Endothelial cell (in vitro differentiated cells): ENCODE data around the gene MBTPS1. TPM values are rescaled to one million over a fixed set of nuclear protein-coding genes. Genes with fewer than 3 reads are reported as not detected.
A peak's percentile ranks its signal among the peaks of the same experiment; 100 is the strongest.

Experiments
- DNase-seq: peaks from one replicate; pipeline ENCODE4 v3.0.0; 2021; ENCODE audit warnings: low spot score
- H3K27ac Mint-ChIP-seq: one replicate; pipeline ENCODE4 v1.8.0; 2021; ENCODE audit warnings: mixed read lengths, inconsistent platforms; ENCODE audit not compliant: unreplicated experiment
- H3K27me3 Mint-ChIP-seq: one replicate; pipeline ENCODE4 v1.8.0; 2021; ENCODE audit warnings: mild to moderate bottlenecking, moderate library complexity, mixed read lengths, inconsistent platforms; ENCODE audit not compliant: unreplicated experiment
- H3K36me3 Mint-ChIP-seq: one replicate; pipeline ENCODE4 v1.8.0; 2021; ENCODE audit warnings: mild to moderate bottlenecking, low read depth, mixed read lengths, inconsistent platforms; ENCODE audit not compliant: unreplicated experiment
- H3K4me1 Mint-ChIP-seq: one replicate; pipeline ENCODE4 v1.8.0; 2021; ENCODE audit warnings: mild to moderate bottlenecking, mixed read lengths, inconsistent platforms; ENCODE audit not compliant: unreplicated experiment
- H3K4me3 Mint-ChIP-seq: one replicate; pipeline ENCODE4 v1.8.0; 2021; ENCODE audit warnings: mild to moderate bottlenecking, mixed read lengths, inconsistent platforms; ENCODE audit not compliant: unreplicated experiment
- H3K9me3 Mint-ChIP-seq: one replicate; pipeline ENCODE4 v1.8.0; 2021; ENCODE audit warnings: mixed read lengths, inconsistent platforms; ENCODE audit not compliant: unreplicated experiment
- CTCF ChIP-seq: fragments of 200-600 bp; sonication (generic); IDR thresholded peaks from one replicate; pipeline ENCODE4 v1.5.0; 2021; ENCODE audit warnings: antibody characterized with exemption; ENCODE audit not compliant: unreplicated experiment
- total RNA-seq: library from RNA; stranded (reverse); fragmentation: NEBNext Ultra II Directional; extraction: Animal tissue kit (Norgen Biotek cat#: 25700); gene quantifications from one replicate; pipeline ENCODE4 v1.2.1, GENCODE V29; 2021; ENCODE audit not compliant: unreplicated experiment

Gene MBTPS1
- total RNA-seq, 1 donor from 2014 or later = 79.7 TPM

- Mint-ChIP-seq H3K36me3 (peaks cover 42% of the 10 kb centered on the region), H3K27me3 (peaks cover 3% of the 10 kb centered on the region), H3K4me3 (no peak overlapping the region), H3K9me3 (no peaks in the 10 kb centered on the region), H3K27ac (no peak overlapping the region), H3K4me1 (no peaks in the 10 kb centered on the region)
- TF ChIP-seq CTCF = no peak
- DNase-seq = no peak
These were observed 22.9 kb downstream of the MBTPS1 start for GRCh38 chr16:84093879-84094270.

GRCh38 chr16:84093120-84093878 lies 23.4 kb downstream of the MBTPS1 start:
- H3K4me3 Mint-ChIP-seq = no peak overlapping the region
- H3K4me1 Mint-ChIP-seq = no peaks in the 10 kb centered on the region
- peaks cover 5% of the 10 kb centered on the region for H3K27me3 Mint-ChIP-seq
- no peak for TF ChIP-seq CTCF
- no peaks in the 10 kb centered on the region for H3K9me3 Mint-ChIP-seq
- DNase-seq = no peak
- H3K27ac Mint-ChIP-seq = no peak overlapping the region
- peaks cover 40% of the 10 kb centered on the region for H3K36me3 Mint-ChIP-seq

GRCh38 chr16:84091460-84091859 lies 25.3 kb downstream of the MBTPS1 start:
- Mint-ChIP-seq H3K27me3 (peaks cover 5% of the 10 kb centered on the region), H3K27ac (no peak overlapping the region), H3K9me3 (no peaks in the 10 kb centered on the region), H3K4me3 (peak overlapping the region; percentile 4), H3K4me1 (no peaks in the 10 kb centered on the region), H3K36me3 (peaks cover 45% of the 10 kb centered on the region)
- TF ChIP-seq CTCF = no peak
- DNase-seq = no peak

- no peak overlapping the region for H3K4me3 Mint-ChIP-seq
- no peak for TF ChIP-seq CTCF
- DNase-seq = no peak
- no peak overlapping the region for H3K27ac Mint-ChIP-seq
- no peaks in the 10 kb centered on the region for H3K4me1 Mint-ChIP-seq
- H3K9me3 Mint-ChIP-seq = no peaks in the 10 kb centered on the region
- H3K36me3 Mint-ChIP-seq = peaks cover 44% of the 10 kb centered on the region
- H3K27me3 Mint-ChIP-seq = peaks cover 4% of the 10 kb centered on the region
These were observed 26.5 kb downstream of the MBTPS1 start for GRCh38 chr16:84090211-84090610.

- Mint-ChIP-seq H3K4me1 (no peaks in the 10 kb centered on the region), H3K4me3 (peak overlapping the region; percentile 10), H3K36me3 (peaks cover 40% of the 10 kb centered on the region), H3K27me3 (peaks cover 4% of the 10 kb centered on the region), H3K27ac (no peak overlapping the region), H3K9me3 (no peaks in the 10 kb centered on the region)
- no peak for TF ChIP-seq CTCF
- no peak for DNase-seq
These were observed 27.9 kb downstream of the MBTPS1 start for GRCh38 chr16:84088695-84089395.
